Measurements from ENCODE around the gene NRXN3.

- no peak for TF ChIP-seq CTCF (optimal IDR thresholded peaks at IDR 0.05 in 1 of 3, IDR thresholded peaks at IDR 0.05 in 1 of 3, conservative IDR thresholded peaks at IDR 0.05 in 1 of 3; ENCODE audit: extremely low read depth in 1 of 3, insufficient read depth in 2 of 3, low read length in 3 of 3)
- no peak for TF ChIP-seq EZH2 (IDR thresholded peaks at IDR 0.05; ENCODE audit: low read length)
Observed at GRCh38 chr14:78297858-78298257, 127.7 kb downstream of the NRXN3 start.
